Measurements from ENCODE around the gene ANKRD28.

Gene ANKRD28

DNA sequence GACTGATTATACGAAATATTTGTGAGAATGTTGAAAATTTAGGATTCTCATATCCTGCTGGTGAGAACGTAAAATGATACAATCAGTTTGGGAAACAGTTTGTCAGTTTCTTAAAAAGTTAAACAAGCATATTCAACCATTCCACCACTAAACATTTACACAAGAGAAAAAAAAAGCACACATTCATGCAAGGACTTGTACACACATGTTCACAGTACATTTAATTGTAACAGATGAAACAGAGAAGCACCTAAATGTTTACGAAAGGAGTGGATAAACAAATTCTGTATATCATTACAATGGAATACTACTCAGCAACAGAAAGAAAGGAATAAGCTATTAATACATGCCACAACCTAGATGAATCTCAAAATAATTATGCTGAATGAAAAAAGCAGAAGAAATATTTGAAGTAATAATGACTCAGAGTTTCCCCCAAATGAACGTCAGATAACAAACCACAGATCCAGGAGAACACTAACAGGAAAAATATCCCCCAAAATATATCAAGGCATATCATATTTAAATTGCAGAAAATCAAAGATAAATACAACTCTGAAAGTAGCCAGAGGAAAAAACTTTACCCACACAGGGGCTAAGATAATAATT, 14.3 kb downstream of the ANKRD28 start:
- Histone ChIP-seq H3K9me3 (ENCODE audit: insufficient read depth, low read depth, low read length) (no peaks in the 10 kb centered on the region), H3K4me1 (ENCODE audit: insufficient read depth, low read length, poor library complexity, severe bottlenecking) (peaks cover 41% of the 10 kb centered on the region), H3K79me2 (ENCODE audit: insufficient read depth, low read length) (peaks cover 100% of the 10 kb centered on the region), H2AFZ (ENCODE audit: low read length) (no peak overlapping the region), H3F3A (ENCODE audit: low read depth) (no peaks in the 10 kb centered on the region), H3K9me2 (replicated peaks; ENCODE audit: low read depth, low read length) (no peaks in the 10 kb centered on the region), H3K27me3 (ENCODE audit: insufficient read depth, low read length, poor library complexity, severe bottlenecking) (no peaks in the 10 kb centered on the region), H3K9ac (ENCODE audit: low read depth, low read length, poor library complexity, severe bottlenecking) (peak overlapping the region; percentile 35), H3K4me3 (ENCODE audit: low read length, poor library complexity, severe bottlenecking) (no peak overlapping the region), H4K20me1 (ENCODE audit: insufficient read depth, low read length, poor library complexity, severe bottlenecking) (peaks cover 92% of the 10 kb centered on the region), H3K4me2 (ENCODE audit: low read depth, low read length, poor library complexity, severe bottlenecking) (peak overlapping the region; percentile 39), H3K36me3 (ENCODE audit: insufficient read depth, low read length) (peaks cover 57% of the 10 kb centered on the region; the same call in 1 of the 2 replicates)
- TF ChIP-seq CTCF (conservative IDR thresholded peaks at IDR 0.05; ENCODE audit: low read length) (no peak), EZH2phosphoT487 (IDR thresholded peaks at IDR 0.05; ENCODE audit: borderline replicate concordance) (no peak)

DNA sequence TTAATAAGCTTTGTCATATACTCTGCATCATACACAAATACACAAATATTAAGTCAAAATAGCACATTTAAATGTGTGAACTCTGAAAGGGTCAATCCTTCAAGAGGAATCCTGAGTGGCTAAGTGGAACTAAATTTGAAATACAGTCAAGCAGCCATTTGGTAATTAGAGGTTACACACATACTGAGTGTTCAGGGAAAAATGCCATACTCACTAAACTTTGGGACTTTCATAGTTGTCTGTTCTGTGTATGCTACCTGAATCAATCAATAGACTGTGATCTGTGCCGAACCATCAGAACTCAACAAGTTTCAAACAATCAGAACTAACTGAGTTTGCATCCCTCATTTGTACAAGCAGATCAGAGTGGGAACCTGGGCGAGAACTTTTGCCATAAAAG, 15.3 kb downstream of the ANKRD28 start:
- no peak overlapping the region for H2AFZ ChIP-seq (ENCODE audit: low read length)
- H3K36me3 ChIP-seq (ENCODE audit: insufficient read depth, low read length): peaks cover 59% of the 10 kb centered on the region
- H3K9me2 ChIP-seq (replicated peaks; ENCODE audit: low read depth, low read length): no peaks in the 10 kb centered on the region
- peaks cover 88% of the 10 kb centered on the region for H4K20me1 ChIP-seq (ENCODE audit: insufficient read depth, low read length, poor library complexity, severe bottlenecking)
- H3K4me2 ChIP-seq (ENCODE audit: low read depth, low read length, poor library complexity, severe bottlenecking): no peak overlapping the region
- no peak overlapping the region for H3K9ac ChIP-seq (ENCODE audit: low read depth, low read length, poor library complexity, severe bottlenecking)
- H3K4me3 ChIP-seq (ENCODE audit: low read length, poor library complexity, severe bottlenecking): no peak overlapping the region
- H3K79me2 ChIP-seq (ENCODE audit: insufficient read depth, low read length): peaks cover 100% of the 10 kb centered on the region
- no peaks in the 10 kb centered on the region for H3K27me3 ChIP-seq (ENCODE audit: insufficient read depth, low read length, poor library complexity, severe bottlenecking)
- no peaks in the 10 kb centered on the region for H3F3A ChIP-seq (ENCODE audit: low read depth)
- peaks cover 34% of the 10 kb centered on the region for H3K4me1 ChIP-seq (ENCODE audit: insufficient read depth, low read length, poor library complexity, severe bottlenecking)
- H3K9me3 ChIP-seq (ENCODE audit: insufficient read depth, low read depth, low read length): no peaks in the 10 kb centered on the region
- TF ChIP-seq CTCF (conservative IDR thresholded peaks at IDR 0.05; ENCODE audit: low read length) (no peak), EZH2phosphoT487 (IDR thresholded peaks at IDR 0.05; ENCODE audit: borderline replicate concordance) (no peak)

- Histone ChIP-seq H3K4me1 (ENCODE audit: insufficient read depth, low read length, poor library complexity, severe bottlenecking) (peaks cover 29% of the 10 kb centered on the region), H3F3A (ENCODE audit: low read depth) (no peaks in the 10 kb centered on the region), H3K4me2 (ENCODE audit: low read depth, low read length, poor library complexity, severe bottlenecking) (no peak overlapping the region), H2AFZ (ENCODE audit: low read length) (no peak overlapping the region), H3K9ac (ENCODE audit: low read depth, low read length, poor library complexity, severe bottlenecking) (no peak overlapping the region), H3K9me2 (replicated peaks; ENCODE audit: low read depth, low read length) (no peaks in the 10 kb centered on the region), H3K9me3 (ENCODE audit: insufficient read depth, low read depth, low read length) (no peaks in the 10 kb centered on the region), H3K4me3 (ENCODE audit: low read length, poor library complexity, severe bottlenecking) (no peak overlapping the region), H3K27me3 (ENCODE audit: insufficient read depth, low read length, poor library complexity, severe bottlenecking) (no peaks in the 10 kb centered on the region), H3K36me3 (ENCODE audit: insufficient read depth, low read length) (peaks cover 59% of the 10 kb centered on the region), H4K20me1 (ENCODE audit: insufficient read depth, low read length, poor library complexity, severe bottlenecking) (peaks cover 86% of the 10 kb centered on the region), H3K79me2 (ENCODE audit: insufficient read depth, low read length) (peaks cover 100% of the 10 kb centered on the region)
- TF ChIP-seq CTCF (conservative IDR thresholded peaks at IDR 0.05; ENCODE audit: low read length): no peak
- no peak for TF ChIP-seq EZH2phosphoT487 (IDR thresholded peaks at IDR 0.05; ENCODE audit: borderline replicate concordance)
Measured at GRCh38 chr3:15781637-15782402, 16.0 kb downstream of the ANKRD28 start.
